Ovary (tissue), 9 donors: Measurements from ENCODE around the gene PIK3R5. TPM values are rescaled to one million over a fixed set of nuclear protein-coding genes. Genes with fewer than 3 reads are reported as not detected.

Experiments
- DNase-seq, 5 donors: peaks; one replicate each; pipeline ENCODE4 v3.0.0-alpha.2; 2019 to 2020
- H3K27ac ChIP-seq, 2 donors: fragments of 200-600 bp; one replicate each; pipeline versions ENCODE4 v1.5.1 to v1.8.0; 2019 to 2022
- H3K27me3 ChIP-seq: fragments of 200-600 bp; one replicate; pipeline ENCODE4 v1.8.0; 2022
- H3K36me3 ChIP-seq: fragments of 200-600 bp; sonication (generic); one replicate; pipeline ENCODE4 v1.5.1; 2019
- H3K4me1 ChIP-seq: one replicate; pipeline ENCODE4 v1.8.1; 2013; ENCODE audit warnings: mild to moderate bottlenecking, moderate library complexity; ENCODE audit not compliant: insufficient read depth
- H3K4me3 ChIP-seq: fragments of 200-600 bp; sonication (generic); one replicate; pipeline ENCODE4 v1.5.1; 2017
- H3K9me3 ChIP-seq, 2 donors: fragments of 200-600 bp in 1 of 2; sonication (generic) in 1 of 2; one replicate each; pipeline versions ENCODE4 v1.5.1 to v1.8.1; 2013 to 2019; ENCODE audit warnings: mild to moderate bottlenecking in 1 of 2, moderate library complexity in 1 of 2
- CTCF ChIP-seq, 3 donors: fragments of 450-650 bp in 2 of 3; fragments of 200-600 bp in 1 of 3; IDR thresholded peaks; one replicate each; pipeline versions ENCODE4 v1.5.1 to v1.8.0; 2016 to 2022; ENCODE audit warnings: antibody characterized with exemption in 3 of 3, mild to moderate bottlenecking in 1 of 3
- EP300 ChIP-seq: sonication (generic); formaldehyde crosslinking; IDR thresholded peaks from one replicate; pipeline ENCODE4 v1.6.1; 2017; ENCODE audit warnings: antibody characterized with exemption
- POLR2A ChIP-seq: fragments of 450-650 bp; IDR thresholded peaks from one replicate; pipeline ENCODE4 v1.6.1; 2017; ENCODE audit warnings: antibody characterized with exemption, mild to moderate bottlenecking, moderate library complexity
- WGBS, 3 donors: extraction: QIAGEN DNeasy Blood & Tissue Kit in 1 of 3; methylation state at CpG; one replicate each; pipeline versions ENCODE4 v1.1.5 to v1.1.7; 2013 to 2017; 5-methylcytosine and 5-hydroxymethylcytosine counted together
- intact Hi-C, 4 donors: fragments of 100-400 bp; cut with DNase I; formaldehyde crosslinking; loops; one replicate each; pipeline versions ENCODE4 v1.11.0 to v1.15.1; 2022 to 2023
- polyA plus RNA-seq, 2 donors: library from polyadenylated mRNA; stranded (reverse); fragments of 200-250 nt in 1 of 2; fragments of 350-450 nt in 1 of 2; fragmentation: Illumina TruSeq in 1 of 2; extraction: RNeasy Lipid Tissue Mini Kit (QIAGEN cat#74804) in 1 of 2; gene quantifications; one replicate each; pipeline ENCODE4 v1.2.3, GENCODE V29; 2013 to 2014
- total RNA-seq, 7 donors: library from RNA; depleted of rRNA in 2 of 7; stranded (reverse); fragments of >200 nt in 2 of 7; fragmentation: NEBNext Ultra II Directional in 3 of 7; extraction: Animal tissue kit (Norgen Biotek cat#: 25700) in 3 of 7; gene quantifications; one replicate each; pipeline versions ENCODE4 v1.1.0 to v1.2.4, GENCODE V29; 2016 to 2023
- donor health status: DM: no; HTN: no; CAD: no; lungs with moderate emphysema.
- donor health status: DM: no; HTN: no; CAD: no.
- donor health status: Bipolar disorder and iron deficiency.
- donor health status: DM: yes; HTN: yes; CAD: no.
- donor health status: DM: no; HTN: no; CAD: no.
- donor health status: DM: yes; HTN: yes; CAD: no.

The PIK3R5 gene
- total and polyA plus RNA-seq, 9 donors, result 0.86 to 8.9 (median 3.7) TPM

- Histone ChIP-seq H3K27me3 (no peaks in the 10 kb centered on the region), H3K4me3 (no peak overlapping the region), H3K9me3 (no peaks in the 10 kb centered on the region), H3K36me3 (no peaks in the 10 kb centered on the region), H3K4me1 (no peaks in the 10 kb centered on the region), H3K27ac (no peak overlapping the region)
- 87 to 93% (median 88%) methylated on average over 7 of the region's 7 CpGs for WGBS, 3 donors
- intact Hi-C loops, result no loop called here
- no peak for DNase-seq
- TF ChIP-seq CTCF (IDR thresholded peaks at IDR 0.05) (no peak), EP300 (no peak), POLR2A (no peak)
These were observed 93.3 kb downstream of the PIK3R5 start for GRCh38 chr17:8872036-8872704.

- H3K36me3 ChIP-seq, result no peaks in the 10 kb centered on the region
- H3K4me3 ChIP-seq, result no peak overlapping the region
- intact Hi-C loops, result no loop called here
- H3K27me3 ChIP-seq, result no peaks in the 10 kb centered on the region
- H3K9me3 ChIP-seq, result no peaks in the 10 kb centered on the region
- no peak overlapping the region for H3K27ac ChIP-seq
- no peak for TF ChIP-seq POLR2A
- no peak for TF ChIP-seq CTCF (IDR thresholded peaks at IDR 0.05)
- no peak for TF ChIP-seq EP300
- DNase-seq, result no peak
- WGBS, 3 donors, result 76 to 77% (median 76%) methylated on average over 13 of the region's 13 CpGs
- no peaks in the 10 kb centered on the region for H3K4me1 ChIP-seq
These were observed 94.4 kb downstream of the PIK3R5 start for GRCh38 chr17:8871081-8871581.

GRCh38 chr17:8870406-8871040 is 95.0 kb downstream of the PIK3R5 start:
- Histone ChIP-seq H3K27ac (no peak overlapping the region), H3K27me3 (no peaks in the 10 kb centered on the region), H3K9me3 (no peaks in the 10 kb centered on the region), H3K4me1 (no peaks in the 10 kb centered on the region), H3K4me3 (no peak overlapping the region), H3K36me3 (no peaks in the 10 kb centered on the region)
- intact Hi-C loops, result no loop called here
- 48 to 59% (median 55%) methylated on average over 13 of the region's 13 CpGs for WGBS, 3 donors
- TF ChIP-seq CTCF (IDR thresholded peaks at IDR 0.05), result no peak
- TF ChIP-seq EP300, result no peak
- no peak for TF ChIP-seq POLR2A
- DNase-seq, result no peak

GRCh38 chr17:8869114-8869815 is 96.2 kb downstream of the PIK3R5 start:
- Histone ChIP-seq H3K9me3 (no peaks in the 10 kb centered on the region), H3K4me3 (no peak overlapping the region), H3K27me3 (no peaks in the 10 kb centered on the region), H3K27ac (no peak overlapping the region), H3K36me3 (no peaks in the 10 kb centered on the region), H3K4me1 (no peaks in the 10 kb centered on the region)
- TF ChIP-seq CTCF (IDR thresholded peaks at IDR 0.05) (no peak), POLR2A (no peak), EP300 (no peak)
- no peak for DNase-seq
- WGBS, 3 donors, result 63 to 72% (median 66%) methylated on average over 11 of the region's 11 CpGs
- intact Hi-C loops, result no loop called here
